8988T (cell line): ENCODE results near the gene DHRS3.

Experiments
- DNase-seq: peaks from one replicate; pipeline ENCODE4 v3.0.0; 2011

Gene DHRS3

DNA sequence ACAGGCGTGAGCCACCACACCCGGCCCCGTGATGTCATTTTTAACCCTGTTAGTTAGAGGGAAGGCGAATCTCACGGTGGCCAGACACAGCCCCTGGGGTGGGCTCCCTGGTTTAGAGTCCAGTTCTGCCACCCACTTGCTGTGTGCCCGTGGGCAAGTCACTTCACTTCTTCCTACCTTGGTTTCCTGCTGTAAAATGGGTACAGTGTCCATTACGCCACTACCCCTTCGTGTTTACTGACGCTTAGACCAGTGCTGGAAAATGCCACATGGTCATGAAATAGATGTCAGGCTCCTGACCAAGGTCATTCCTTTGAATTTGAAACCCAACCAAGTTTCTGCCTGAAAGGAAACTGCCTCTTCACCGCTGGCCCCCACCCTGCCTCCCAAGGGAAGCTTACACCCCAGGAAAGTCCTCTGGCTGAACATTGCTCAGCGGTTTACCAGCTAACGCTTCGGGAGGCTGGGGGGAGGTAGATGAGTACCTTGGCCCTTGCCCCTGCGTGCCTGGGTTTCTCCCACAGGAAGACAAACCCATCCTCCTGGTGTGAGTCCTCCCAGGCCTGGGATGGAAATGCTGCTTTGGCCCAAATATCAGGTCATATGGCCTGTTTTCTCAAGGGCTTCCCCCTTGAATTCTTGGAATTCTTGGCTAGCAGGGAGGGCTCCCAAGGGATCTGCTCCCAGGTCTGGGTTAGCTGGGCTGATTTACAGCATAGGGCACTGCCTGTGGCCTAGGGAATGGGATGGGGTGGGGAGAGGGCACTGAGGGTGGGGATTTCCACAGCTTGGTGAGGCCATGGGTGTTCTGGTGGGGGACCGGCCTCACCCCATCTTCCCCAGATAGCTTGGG lies 18.3 kb upstream of the DHRS3 start:
- no peak for DNase-seq

DNA sequence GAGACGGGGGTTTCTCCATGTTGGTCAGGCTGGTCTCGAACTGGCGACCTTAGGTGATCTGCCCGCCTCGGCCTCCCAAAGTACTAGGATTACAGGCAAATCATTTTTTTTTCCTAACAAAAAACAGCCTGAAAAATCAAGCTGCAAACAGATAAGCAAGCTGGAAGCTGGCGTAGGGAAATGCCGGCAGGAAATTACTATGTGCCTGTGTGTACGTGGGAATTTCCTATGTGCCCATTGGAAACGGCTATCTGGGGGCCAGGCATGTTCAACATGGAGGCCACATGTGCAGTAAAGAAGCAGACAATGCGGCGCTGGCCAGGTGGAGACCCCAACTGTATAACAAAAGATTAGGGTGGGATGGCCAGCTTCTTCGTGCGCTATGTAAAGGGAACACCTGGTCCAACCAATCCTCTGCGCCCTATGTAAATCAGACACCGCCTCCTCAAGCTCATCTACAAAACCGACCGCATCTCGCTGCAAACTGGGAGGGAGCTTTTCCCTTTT lies 16.7 kb upstream of the DHRS3 start:
- no peak for DNase-seq

DNA sequence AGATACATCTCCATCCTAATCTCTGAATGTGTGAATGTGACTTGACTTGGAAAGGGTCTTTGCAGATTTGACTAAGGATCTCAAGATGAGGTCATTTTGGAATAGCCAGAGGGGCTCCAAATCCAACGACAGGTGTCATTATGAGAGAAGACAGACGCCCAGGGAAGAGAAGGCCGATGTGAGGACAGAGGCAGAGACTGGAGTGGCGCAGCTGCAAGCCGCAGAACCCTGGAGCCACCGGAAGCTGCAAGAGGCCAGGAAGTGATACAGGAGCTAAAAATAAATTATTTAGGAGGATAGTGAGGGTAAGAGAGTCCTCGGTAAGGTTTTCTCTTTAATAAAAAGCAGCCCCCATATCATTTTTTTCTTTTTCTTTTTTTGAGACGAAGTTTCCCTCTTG lies 16.1 kb upstream of the DHRS3 start:
- DNase-seq: no peak

DNA sequence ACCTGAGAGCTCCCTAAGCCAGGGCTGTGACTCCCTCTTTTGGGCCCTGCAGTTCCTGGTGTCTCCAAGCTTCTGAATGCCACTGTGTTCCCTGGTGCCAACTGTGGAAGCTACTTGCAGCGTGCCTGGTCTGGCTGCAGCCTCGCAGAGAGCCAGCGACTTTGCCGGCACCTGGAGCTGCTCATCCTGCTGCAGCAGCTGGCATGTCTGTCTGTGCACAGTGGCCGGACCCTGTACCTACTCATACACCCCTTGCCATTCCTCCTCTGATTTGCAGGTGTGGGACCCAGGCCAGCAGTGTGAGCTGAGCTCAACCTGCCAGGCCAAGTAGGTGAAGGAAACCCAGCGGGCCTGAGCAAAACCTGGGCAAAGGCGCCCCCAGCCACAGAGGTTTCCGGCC lies 13.6 kb upstream of the DHRS3 start:
- no peak for DNase-seq

DNA sequence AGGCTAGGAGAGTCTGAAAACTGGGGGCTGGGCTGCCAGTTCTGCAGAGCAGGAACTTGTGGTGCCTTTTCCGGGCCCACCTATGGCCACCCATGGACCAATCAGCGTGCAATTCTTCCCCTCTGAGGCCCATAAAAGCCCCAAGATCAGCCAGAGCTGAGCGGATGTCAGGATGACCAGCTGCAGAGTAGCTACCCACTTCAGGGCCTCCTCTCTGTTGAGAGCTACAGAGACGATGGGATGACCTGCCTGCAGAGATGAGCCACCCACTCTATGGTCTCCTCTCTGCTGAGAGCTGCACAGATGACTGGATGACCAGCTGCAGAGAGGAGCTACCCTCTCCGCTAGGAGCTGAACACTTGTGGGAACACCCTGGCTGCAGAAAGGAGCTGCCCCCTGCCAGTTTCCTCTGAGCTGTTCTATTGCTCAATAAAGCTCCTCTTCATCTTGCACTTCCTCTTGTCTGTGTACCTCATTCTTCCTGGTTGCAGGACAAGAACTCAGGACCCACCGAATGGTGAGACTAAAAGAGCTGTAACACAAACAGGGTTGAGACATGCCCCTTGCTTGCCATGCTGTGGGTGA lies 13.0 kb upstream of the DHRS3 start:
- DNase-seq: no peak

GRCh38 chr1:12629985-12630760 lies 12.2 kb upstream of the DHRS3 start:
- DNase-seq: no peak

GRCh38 chr1:12629511-12629956 lies 11.5 kb upstream of the DHRS3 start:
- DNase-seq: no peak

GRCh38 chr1:12627296-12627695 lies 9.3 kb upstream of the DHRS3 start:
- DNase-seq: no peak

DNA sequence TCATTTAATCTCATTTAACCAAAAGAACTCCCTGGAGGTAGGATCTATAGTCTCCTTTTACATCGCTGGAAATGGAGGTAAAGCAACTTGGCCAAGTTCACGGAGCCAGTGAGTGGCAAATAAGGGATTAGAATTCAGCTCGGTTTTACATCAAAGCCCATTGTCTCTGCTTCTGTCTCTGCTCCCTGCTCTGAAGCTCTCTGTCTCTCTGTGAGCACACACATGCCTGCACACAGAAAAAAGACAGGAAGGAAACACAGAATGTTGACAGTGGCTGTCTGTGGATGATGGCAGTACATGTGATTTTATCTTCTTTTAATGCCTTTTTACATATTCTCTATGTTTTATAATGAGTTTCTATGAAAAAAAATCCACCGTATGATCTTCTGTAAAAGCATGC lies 8.9 kb upstream of the DHRS3 start:
- no peak for DNase-seq

DNA sequence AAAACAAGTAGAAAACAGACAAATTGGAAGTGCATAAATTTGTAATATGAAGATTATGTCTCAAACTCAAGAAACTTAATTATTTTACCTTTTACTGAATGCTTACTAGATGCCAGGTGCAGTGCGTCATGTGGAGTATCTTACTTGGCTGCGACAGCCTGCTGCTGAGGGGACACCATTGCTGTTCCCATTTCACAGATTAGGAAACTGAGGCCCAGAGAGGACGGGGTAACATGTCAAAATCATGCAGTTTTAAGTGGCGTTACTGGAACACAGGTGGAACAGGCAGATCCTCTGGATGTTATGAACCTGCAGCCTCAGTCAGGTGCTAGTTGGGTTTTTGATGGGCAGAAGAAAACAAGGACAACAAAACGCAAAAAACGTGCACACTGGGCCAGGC lies 7.3 kb upstream of the DHRS3 start:
- no peak for DNase-seq

DNA sequence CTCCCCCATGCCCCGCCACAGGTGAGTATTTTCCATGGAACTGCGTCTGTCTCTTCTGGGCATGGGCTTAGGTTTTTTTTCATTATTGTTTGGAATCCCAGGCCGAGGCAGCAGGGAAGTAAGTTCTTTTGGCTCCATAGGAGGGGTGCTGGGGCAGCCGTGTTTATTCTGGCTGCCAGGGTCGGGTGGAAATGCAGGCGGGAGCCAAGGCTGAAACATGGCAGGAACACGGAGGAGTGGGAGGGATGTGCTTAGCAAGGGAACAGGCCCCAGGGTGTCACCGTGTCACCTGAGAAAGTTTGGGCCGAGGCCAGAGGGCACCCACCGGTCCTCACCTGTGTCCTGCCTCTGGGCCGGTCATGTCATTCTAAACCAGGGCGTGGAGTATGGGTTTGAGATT lies 4.5 kb upstream of the DHRS3 start:
- no peak for DNase-seq

GRCh38 chr1:12621346-12622335 lies 3.6 kb upstream of the DHRS3 start:
- DNase-seq: no peak

DNA sequence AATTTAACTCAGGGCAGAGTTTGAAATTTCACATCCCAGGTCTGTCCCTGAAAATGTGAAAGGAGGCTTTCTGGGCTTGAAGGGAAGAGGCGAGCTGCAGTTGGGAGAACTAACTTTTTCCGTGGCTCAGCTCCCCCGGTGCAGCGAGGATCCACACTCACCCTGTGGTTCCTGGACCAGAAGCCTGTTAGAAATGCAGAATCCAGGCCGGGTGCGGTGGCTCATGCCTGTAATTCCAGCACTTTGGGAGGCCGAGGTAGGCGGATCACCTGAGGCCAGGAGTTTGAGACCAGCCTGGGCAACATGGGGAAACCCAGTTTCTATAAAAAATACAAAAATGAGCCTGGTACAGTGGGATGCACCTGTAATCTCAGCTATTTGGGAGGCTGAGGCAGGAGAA lies 2.9 kb upstream of the DHRS3 start:
- no peak for DNase-seq

- DNase-seq: no peak
Measured at GRCh38 chr1:12620488-12620865, 2.5 kb upstream of the DHRS3 start.

- no peak for DNase-seq
Measured at GRCh38 chr1:12619792-12620487, 1.9 kb upstream of the DHRS3 start.

- DNase-seq: no peak
Measured at GRCh38 chr1:12618965-12619791, 1.2 kb upstream of the DHRS3 start.

- no peak for DNase-seq
Measured at GRCh38 chr1:12618661-12618964, 603 bp upstream of the DHRS3 start.

DNA sequence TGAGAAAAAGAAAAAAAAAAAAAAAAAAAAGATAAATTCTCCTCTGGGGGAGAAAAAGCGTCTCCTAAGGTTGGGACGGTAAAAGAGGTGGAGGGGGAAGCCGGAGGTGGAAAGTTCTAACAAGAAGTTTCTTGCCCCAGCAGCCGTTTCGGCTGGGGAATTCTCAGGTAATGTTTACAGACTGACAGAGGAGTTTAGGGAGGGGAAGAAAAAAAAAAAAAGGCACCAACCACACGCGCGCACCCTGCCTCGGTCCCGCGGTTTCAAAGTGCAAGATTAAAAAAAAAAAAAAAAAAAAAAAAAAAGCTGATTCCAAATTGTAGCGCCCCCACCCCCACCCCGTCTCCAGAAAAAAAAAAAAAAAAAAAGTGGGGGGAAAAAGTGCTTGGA lies 504 bp downstream of the DHRS3 start:
- DNase-seq: no peak

DNA sequence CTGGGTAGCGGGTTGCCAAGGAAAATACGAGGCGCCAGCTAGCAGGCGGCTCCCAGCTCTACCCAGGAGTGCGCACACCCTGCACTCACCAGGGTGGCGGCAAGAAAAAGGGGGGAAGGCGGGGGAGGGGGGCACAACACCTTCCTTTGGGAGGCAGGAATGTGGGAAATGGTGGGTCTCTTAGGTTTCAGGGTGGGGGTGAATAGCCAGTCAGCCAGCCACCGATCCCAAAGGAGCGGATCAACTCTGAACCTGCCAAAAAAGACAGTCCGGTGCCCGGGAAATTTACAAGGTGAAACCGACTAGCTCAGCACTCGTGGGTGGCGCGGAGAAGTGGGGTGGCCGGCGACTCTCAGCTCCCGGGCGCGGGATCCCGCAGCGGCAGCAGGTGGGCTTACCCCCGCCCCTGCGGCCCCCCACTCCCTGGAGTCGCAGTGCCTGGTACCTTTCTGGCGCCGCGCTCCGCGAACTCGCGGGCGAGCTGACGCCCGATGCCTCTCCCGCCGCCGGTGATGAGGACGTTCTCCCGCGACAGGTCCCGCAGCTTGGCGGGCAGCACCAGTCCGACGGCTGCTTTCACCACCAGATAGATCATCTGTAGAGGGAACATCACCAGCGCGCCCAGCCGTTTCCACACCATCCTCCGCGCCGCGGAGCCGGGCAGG lies 1.2 kb downstream of the DHRS3 start:
- no peak for DNase-seq

DNA sequence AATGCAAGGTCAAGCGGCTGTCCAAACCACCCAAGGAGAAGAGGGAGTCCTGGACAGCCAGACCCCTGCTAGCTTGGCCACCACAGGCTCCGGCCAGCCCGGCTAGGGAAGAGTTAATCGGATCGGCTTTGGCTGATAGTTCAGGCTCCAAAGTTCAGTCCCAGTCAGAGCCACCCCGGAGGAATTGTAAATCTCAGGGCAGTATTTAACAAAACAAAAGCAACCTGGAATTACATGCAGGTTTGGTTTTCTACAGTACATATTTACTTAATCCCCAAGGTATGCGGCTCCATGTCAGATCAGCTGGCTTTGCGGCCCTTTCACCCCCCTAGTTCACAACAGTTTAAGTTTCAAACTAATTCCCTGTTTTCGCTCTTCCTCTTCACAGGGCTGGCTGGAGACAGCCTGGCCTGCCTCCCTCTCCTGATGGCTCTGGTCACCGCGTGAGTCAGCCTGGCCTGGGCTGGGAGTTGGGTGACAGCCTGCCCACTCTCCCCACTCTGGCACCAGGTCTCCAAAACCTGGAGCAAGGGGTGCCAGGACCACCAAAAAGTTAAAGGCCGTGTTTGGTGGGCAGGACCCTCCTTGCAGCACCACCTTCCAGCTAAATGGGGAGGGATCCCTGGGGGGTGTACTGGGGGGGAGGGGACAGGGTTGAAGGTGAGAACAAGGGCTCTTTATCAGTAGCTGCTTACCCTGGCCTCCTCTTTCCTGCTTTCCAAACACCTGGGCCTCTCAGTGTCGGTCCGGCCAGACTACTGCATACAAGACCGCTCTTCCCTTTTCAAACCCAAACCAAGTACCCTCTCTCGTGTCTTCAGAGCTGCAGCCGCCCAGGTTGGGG lies 1.9 kb downstream of the DHRS3 start:
- DNase-seq: no peak
